Esophagus squamous epithelium (tissue), 5 donors: Measurements from ENCODE around the gene LIPE. TPM values are rescaled to one million over a fixed set of nuclear protein-coding genes. Genes with fewer than 3 reads are reported as not detected.

Source experiments
- DNase-seq: peaks from one replicate; lab custom pipeline; 2025; lab: John Stamatoyannopoulos, UW
- H3K27ac ChIP-seq, 4 donors: fragments of 200-600 bp; sonication (generic); one replicate each; pipeline ENCODE4 v1.5.1; 2016 to 2019; ENCODE audit warnings: mild to moderate bottlenecking in 1 of 4
- H3K27me3 ChIP-seq, 4 donors: fragments of 200-600 bp; sonication (generic); 1 replicate in 3 of 4; 2 replicates in 1 of 4; pipeline versions ENCODE4 v1.5.1 to v1.6.0; 2017 to 2021; ENCODE audit warnings: antibody characterized with exemption in 1 of 4
- H3K36me3 ChIP-seq, 3 donors: fragments of 200-600 bp; sonication (generic); one replicate each; pipeline ENCODE4 v1.5.1; 2016 to 2019
- H3K4me1 ChIP-seq, 3 donors: fragments of 200-600 bp; sonication (generic); one replicate each; pipeline ENCODE4 v1.5.1; 2017 to 2019
- H3K4me3 ChIP-seq, 4 donors: fragments of 200-600 bp; sonication (generic); 1 replicate in 3 of 4; 2 replicates in 1 of 4; pipeline ENCODE4 v1.5.1; 2016 to 2019; ENCODE audit warnings: mild to moderate bottlenecking in 2 of 4, moderate library complexity in 1 of 4
- H3K9me3 ChIP-seq, 3 donors: fragments of 200-600 bp; sonication (generic); one replicate each; pipeline ENCODE4 v1.5.1; 2016 to 2019
- CTCF ChIP-seq, 6 experiments: fragments of 450-650 bp in 4 of 6; fragments of 200-600 bp in 2 of 6; sonication (generic) in 2 of 6; IDR thresholded peaks; one replicate each; pipeline ENCODE4 v1.5.1; 2016 to 2019; ENCODE audit warnings: antibody characterized with exemption in 6 of 6, mild to moderate bottlenecking in 4 of 6, moderate library complexity in 4 of 6
- POLR2A ChIP-seq, 4 donors: fragments of 450-650 bp; IDR thresholded peaks; one replicate each; pipeline ENCODE4 v1.6.1; 2017; ENCODE audit warnings: antibody characterized with exemption in 4 of 4, mild to moderate bottlenecking in 4 of 4, moderate library complexity in 3 of 4
- WGBS, 2 donors: methylation state at CpG; one replicate each; pipeline ENCODE4 v1.1.5; 2018; 5-methylcytosine and 5-hydroxymethylcytosine counted together
- intact Hi-C: fragments of 100-400 bp; cut with DNase I; formaldehyde crosslinking; loops from one replicate; pipeline ENCODE4 v1.15.0; 2022
- total RNA-seq, 4 donors: library from RNA; depleted of rRNA; stranded (reverse); fragments of >200 nt; gene quantifications; one replicate each; pipeline ENCODE4 v1.1.0, GENCODE V29; 2016
- donor health status: DM: yes; HTN: yes; CAD: no.

The LIPE gene
- total RNA-seq, 4 donors from 2014 or later: 5.2 to 10.8 (median 7.9) TPM

GRCh38 chr19:42389899-42390298 is 37.3 kb downstream of the LIPE start, which contains the start of gene CNFN:
TSS of gene CNFN (minus strand) at chr19:42390297. CDS start at chr19:42389037, 1,260 bp downstream.
- intact Hi-C loops: no loop called here
- peak within 1 kb of the TSS; percentile 13 to 51 (median 34) for H3K4me3 ChIP-seq

GRCh38 chr19:42388851-42389489 is 38.2 kb downstream of the LIPE start:
- intact Hi-C loops: no loop called here
- H3K4me3 ChIP-seq: peak overlapping the region; percentile 13 to 51 (median 34)
- peak overlapping the region in 3 of 4 donors; percentile 45 to 61 (median 52) for H3K27ac ChIP-seq
- H3K36me3 ChIP-seq: no peaks in the 10 kb centered on the region
- no peak for TF ChIP-seq POLR2A (IDR thresholded peaks at IDR 0.05)
- no peak for TF ChIP-seq CTCF (IDR thresholded peaks at IDR 0.05)
- peaks cover 4 to 18% (median 9%) of the 10 kb centered on the region in 3 donors for H3K4me1 ChIP-seq
- H3K27me3 ChIP-seq: peaks cover 0 to 72% (median 0%) of the 10 kb centered on the region in 4 donors
- WGBS, 2 donors: 76 to 81% methylated on average over 2 to 9 of the region's 20 CpGs
- H3K9me3 ChIP-seq: no peaks in the 10 kb centered on the region
- DNase-seq: no peak

More at GRCh38 chr19:42389899-42390298, 37.3 kb downstream of the LIPE start, which contains the start of gene CNFN:
- TF ChIP-seq CTCF (IDR thresholded peaks at IDR 0.05) (no peak), POLR2A (IDR thresholded peaks at IDR 0.05) (no peak)
- Histone ChIP-seq H3K27me3 (peaks cover 0 to 67% (median 0%) of the 10 kb centered on the region in 4 donors), H3K27ac (peak within 1 kb of the TSS in 3 of 4 donors; percentile 45 to 61 (median 61)), H3K4me1 (peaks cover 4 to 18% (median 9%) of the 10 kb centered on the region in 3 donors), H3K36me3 (no peaks in the 10 kb centered on the region), H3K9me3 (no peaks in the 10 kb centered on the region)
- WGBS, 2 donors: 48 to 49% methylated on average over 10 to 12 of the region's 12 CpGs
- DNase-seq: no peak

- Histone ChIP-seq H3K27me3 (peaks cover 0 to 85% (median 0%) of the 10 kb centered on the region in 4 donors), H3K27ac (peak overlapping the region; percentile 70 to 90 (median 83)), H3K4me3 (peak overlapping the region; percentile 33 to 61 (median 51)), H3K4me1 (peaks cover 4 to 18% (median 9%) of the 10 kb centered on the region in 3 donors), H3K36me3 (no peaks in the 10 kb centered on the region), H3K9me3 (no peaks in the 10 kb centered on the region)
- DNase-seq: no peak
- intact Hi-C loops: no loop called here
- TF ChIP-seq CTCF (IDR thresholded peaks at IDR 0.05) (peak in 5 of 6 experiments; percentile 37 to 65 (median 48)), POLR2A (IDR thresholded peaks at IDR 0.05) (peak in 1 of 4 donors; percentile 38)
- 4% methylated on average over 20 to 21 of the region's 48 CpGs for WGBS, 2 donors
Observed at GRCh38 chr19:42386974-42387707, 40.0 kb downstream of the LIPE start.

- H3K4me3 ChIP-seq: no peak overlapping the region
- 69 to 71% methylated on average over 6 of the region's 6 CpGs for WGBS, 2 donors
- no peak overlapping the region for H3K27ac ChIP-seq
- peaks cover 0 to 10% (median 0%) of the 10 kb centered on the region in 3 donors for H3K4me1 ChIP-seq
- DNase-seq: no peak
- no peak for TF ChIP-seq POLR2A (IDR thresholded peaks at IDR 0.05)
- no peak for TF ChIP-seq CTCF (IDR thresholded peaks at IDR 0.05)
- H3K27me3 ChIP-seq: peaks cover 0 to 33% (median 0%) of the 10 kb centered on the region in 4 donors
- H3K9me3 ChIP-seq: no peaks in the 10 kb centered on the region
- intact Hi-C loops: no loop called here
- H3K36me3 ChIP-seq: peaks cover 0 to 18% (median 0%) of the 10 kb centered on the region in 3 donors
Observed at GRCh38 chr19:42380155-42380554, 47.0 kb downstream of the LIPE start.
